Measurements from ENCODE around the gene TSPAN14. TPM values are rescaled to one million over a fixed set of nuclear protein-coding genes. Genes with fewer than 3 reads are reported as not detected.
"Not testable (repeated sequence)": the region's sequence is repeated elsewhere in the genome, so short reads cannot be mapped to it uniquely, and the experiment has no call there.

The TSPAN14 gene
- total RNA-seq, 3 donors from 2014 or later, result 52.8 to 76.8 (median 74.8) TPM

GRCh38 chr10:80414142-80414895, 39.8 kb upstream of the TSPAN14 start:
- H3K9me3 ChIP-seq, result no peaks in the 10 kb centered on the region
- no peak for TF ChIP-seq CTCF (IDR thresholded peaks at IDR 0.05)
- TF ChIP-seq POLR2AphosphoS5 (IDR thresholded peaks at IDR 0.05), result no peak
- no peak for TF ChIP-seq POLR2A (IDR thresholded peaks at IDR 0.05)
- no peaks in the 10 kb centered on the region for H3K27me3 ChIP-seq
- H3K4me1 ChIP-seq, result peaks cover 7 to 24% of the 10 kb centered on the region in 2 donors
- peak overlapping the region; percentile 71 to 86 for H3K27ac ChIP-seq
- H3K36me3 ChIP-seq, result no peaks in the 10 kb centered on the region
- intact Hi-C loops (cut with DNase I; ENCODE audit: low total_unique reads), result no loop called here
- DNase-seq (ENCODE audit: low spot score in 2 of 2), result no peak
- H3K4me3 ChIP-seq, result peak overlapping the region in 2 of 3 donors; percentile 7 to 48

DNA sequence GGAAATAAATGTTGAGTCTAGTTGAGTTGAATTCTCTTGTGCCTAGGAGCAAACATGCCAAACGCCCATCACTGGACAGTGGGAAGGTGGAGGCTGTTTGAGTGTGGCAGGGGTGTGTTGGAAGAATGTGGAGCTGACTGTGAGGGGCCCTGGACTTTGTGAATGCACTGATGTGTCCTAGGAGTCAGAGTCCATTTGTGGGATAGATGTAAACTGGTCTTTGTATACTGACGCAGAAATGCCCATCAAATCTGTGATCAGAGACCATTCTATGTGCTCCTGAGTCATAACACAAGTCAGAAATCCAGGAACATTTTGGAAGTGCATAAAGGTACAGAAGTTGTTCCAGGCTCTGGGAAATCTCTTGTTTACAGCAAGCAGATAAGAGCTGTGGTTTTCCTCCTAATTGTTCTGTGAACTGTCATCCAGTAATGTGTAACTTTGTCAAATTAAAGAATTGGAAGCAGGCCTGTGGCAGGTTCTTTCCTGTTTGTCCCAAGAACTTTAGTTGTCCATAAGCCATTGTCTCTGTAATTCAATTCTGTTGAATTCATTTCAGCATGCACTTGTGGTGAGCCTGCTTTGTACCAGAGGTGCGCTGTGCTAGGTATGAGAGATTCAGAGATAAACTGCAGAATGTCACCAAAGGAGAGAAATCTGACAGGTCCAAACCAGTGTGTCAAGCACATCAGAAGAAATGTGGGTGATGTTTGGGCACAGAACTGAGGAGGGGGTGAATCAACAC, 38.2 kb upstream of the TSPAN14 start:
- no peaks in the 10 kb centered on the region for H3K27me3 ChIP-seq
- H3K4me1 ChIP-seq, result peaks cover 7 to 24% of the 10 kb centered on the region in 2 donors
- H3K27ac ChIP-seq, result peak overlapping the region; percentile 71 to 86
- no peak for TF ChIP-seq POLR2AphosphoS5 (IDR thresholded peaks at IDR 0.05)
- TF ChIP-seq POLR2A (IDR thresholded peaks at IDR 0.05), result no peak
- no peak for TF ChIP-seq CTCF (IDR thresholded peaks at IDR 0.05)
- peak overlapping the region in 1 of 3 donors; percentile 10 for H3K4me3 ChIP-seq
- H3K36me3 ChIP-seq, result no peaks in the 10 kb centered on the region
- intact Hi-C loops (cut with DNase I; ENCODE audit: low total_unique reads), result no loop called here
- DNase-seq (ENCODE audit: low spot score in 2 of 2), result no peak
- H3K9me3 ChIP-seq, result no peaks in the 10 kb centered on the region

- intact Hi-C loops (cut with DNase I; ENCODE audit: low total_unique reads), result no loop called here
- H3K4me1 ChIP-seq, result peaks cover 7 to 24% of the 10 kb centered on the region in 2 donors
- DNase-seq (ENCODE audit: low spot score in 2 of 2), result no peak
- peak overlapping the region; percentile 71 to 86 for H3K27ac ChIP-seq
- H3K4me3 ChIP-seq, result peak overlapping the region in 1 of 3 donors; percentile 10
- no peaks in the 10 kb centered on the region for H3K9me3 ChIP-seq
- H3K27me3 ChIP-seq, result no peaks in the 10 kb centered on the region
- TF ChIP-seq POLR2AphosphoS5 (IDR thresholded peaks at IDR 0.05), result peak in 1 of 3 donors; percentile 23
- no peak for TF ChIP-seq POLR2A (IDR thresholded peaks at IDR 0.05)
- H3K36me3 ChIP-seq, result no peaks in the 10 kb centered on the region
Observed at GRCh38 chr10:80416479-80417098, 37.5 kb upstream of the TSPAN14 start.

- H3K36me3 ChIP-seq; H3K4me3 ChIP-seq; DNase-seq (ENCODE audit: low spot score in 2 of 2); H3K9me3 ChIP-seq; H3K27me3 ChIP-seq; intact Hi-C loops (cut with DNase I; ENCODE audit: low total_unique reads); H3K27ac ChIP-seq: not testable (repeated sequence)
- peaks cover 7 to 24% of the 10 kb centered on the region in 2 donors for H3K4me1 ChIP-seq
Observed at GRCh38 chr10:80417256-80417655, 36.9 kb upstream of the TSPAN14 start.

DNA sequence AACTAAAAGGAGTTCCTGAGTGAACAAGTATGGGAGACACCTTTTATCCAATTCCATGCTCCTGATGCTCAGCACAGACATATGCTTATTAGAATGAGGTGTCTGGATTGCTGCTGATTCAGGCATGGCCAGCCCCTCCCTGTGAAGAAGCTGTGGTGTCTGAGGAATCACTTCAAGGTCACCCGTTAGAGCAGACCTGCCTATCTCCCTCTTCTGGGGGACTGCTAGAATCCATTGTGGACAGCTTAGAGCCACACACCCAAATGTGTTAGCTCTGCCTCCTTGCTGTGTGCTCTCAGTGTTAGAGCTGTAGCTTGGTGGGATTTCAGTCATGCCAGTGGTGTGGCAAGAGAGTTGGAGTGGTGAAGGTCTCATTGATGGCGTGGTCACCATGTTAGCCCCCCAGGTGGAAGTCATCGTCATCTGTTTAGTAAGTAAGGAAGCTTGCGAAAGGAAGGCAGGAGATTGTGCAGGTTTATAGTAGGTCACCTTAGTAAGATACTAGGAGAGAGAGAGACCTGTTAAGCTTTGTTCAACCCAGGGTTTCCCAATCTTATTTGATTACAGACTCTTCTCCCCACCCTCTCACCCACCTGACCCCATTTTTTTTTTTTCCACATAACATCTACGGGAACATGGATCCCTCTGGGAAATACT, 32.9 kb upstream of the TSPAN14 start:
- intact Hi-C loops (cut with DNase I; ENCODE audit: low total_unique reads), result no loop called here
- Histone ChIP-seq H3K27me3 (no peaks in the 10 kb centered on the region), H3K9me3 (no peaks in the 10 kb centered on the region), H3K4me1 (peaks cover 0 to 7% of the 10 kb centered on the region in 2 donors), H3K27ac (no peak overlapping the region), H3K36me3 (no peaks in the 10 kb centered on the region), H3K4me3 (no peak overlapping the region)
- no peak for DNase-seq (ENCODE audit: low spot score in 2 of 2)
- TF ChIP-seq CTCF (IDR thresholded peaks at IDR 0.05), result no peak
- no peak for TF ChIP-seq POLR2AphosphoS5 (IDR thresholded peaks at IDR 0.05)
- no peak for TF ChIP-seq POLR2A (IDR thresholded peaks at IDR 0.05)
